C4-2B (cell line): ENCODE results near the gene PAOX.
"Not testable (repeated sequence)": the region's sequence is repeated elsewhere in the genome, so short reads cannot be mapped to it uniquely, and the experiment has no call there.

Source experiments
- H3K27ac ChIP-seq: fragments of 450-650 bp; 2 replicates; pipeline ENCODE4 v1.5.1; 2017
- ZFX ChIP-seq: fragments of 450-650 bp; IDR thresholded peaks from 2 replicates; pipeline ENCODE4 v1.6.1; 2017
- TF ChIP-seq, protein P1 (sequence below): fragments of 450-650 bp; conservative IDR thresholded peaks from 2 replicates; pipeline ENCODE4 v1.5.1; 2017; ENCODE audit warnings: mild to moderate bottlenecking

The PAOX gene

GRCh38 chr10:133366751-133367150 lies 12.3 kb upstream of the PAOX start:
- H3K27ac ChIP-seq = peak overlapping the region; percentile 84
- TF ChIP-seq ZFX = no peak
- TF ChIP-seq, protein P1, sequence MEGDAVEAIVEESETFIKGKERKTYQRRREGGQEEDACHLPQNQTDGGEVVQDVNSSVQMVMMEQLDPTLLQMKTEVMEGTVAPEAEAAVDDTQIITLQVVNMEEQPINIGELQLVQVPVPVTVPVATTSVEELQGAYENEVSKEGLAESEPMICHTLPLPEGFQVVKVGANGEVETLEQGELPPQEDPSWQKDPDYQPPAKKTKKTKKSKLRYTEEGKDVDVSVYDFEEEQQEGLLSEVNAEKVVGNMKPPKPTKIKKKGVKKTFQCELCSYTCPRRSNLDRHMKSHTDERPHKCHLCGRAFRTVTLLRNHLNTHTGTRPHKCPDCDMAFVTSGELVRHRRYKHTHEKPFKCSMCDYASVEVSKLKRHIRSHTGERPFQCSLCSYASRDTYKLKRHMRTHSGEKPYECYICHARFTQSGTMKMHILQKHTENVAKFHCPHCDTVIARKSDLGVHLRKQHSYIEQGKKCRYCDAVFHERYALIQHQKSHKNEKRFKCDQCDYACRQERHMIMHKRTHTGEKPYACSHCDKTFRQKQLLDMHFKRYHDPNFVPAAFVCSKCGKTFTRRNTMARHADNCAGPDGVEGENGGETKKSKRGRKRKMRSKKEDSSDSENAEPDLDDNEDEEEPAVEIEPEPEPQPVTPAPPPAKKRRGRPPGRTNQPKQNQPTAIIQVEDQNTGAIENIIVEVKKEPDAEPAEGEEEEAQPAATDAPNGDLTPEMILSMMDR = no peak

GRCh38 chr10:133367461-133367860 lies 11.6 kb upstream of the PAOX start:
- not testable (repeated sequence) for H3K27ac ChIP-seq

DNA sequence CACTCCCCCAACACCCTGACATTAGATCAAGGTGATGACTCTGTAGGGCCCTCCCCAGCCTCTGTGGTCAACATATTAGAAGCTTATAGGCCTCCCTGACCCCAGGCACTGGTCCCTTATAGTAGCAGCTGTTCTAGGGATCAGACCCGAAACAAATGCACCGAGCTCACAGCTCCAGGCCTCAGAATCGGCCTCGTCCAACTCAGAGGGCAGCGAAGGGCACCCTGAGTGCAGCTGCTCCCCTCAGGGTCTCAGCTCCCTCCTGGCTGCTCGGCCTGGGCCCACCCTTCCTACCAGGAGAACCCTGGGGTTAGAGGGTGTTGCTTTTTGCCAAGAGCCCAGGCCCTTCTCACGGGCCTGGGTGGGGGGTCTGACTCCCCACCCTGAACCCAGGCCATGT lies 10.9 kb upstream of the PAOX start:
- no peak overlapping the region for H3K27ac ChIP-seq
- no peak for TF ChIP-seq ZFX

- H3K27ac ChIP-seq = no peak overlapping the region
- no peak for TF ChIP-seq ZFX
- TF ChIP-seq, protein P1 = no peak
Measured at GRCh38 chr10:133370030-133370786, 8.9 kb upstream of the PAOX start.

DNA sequence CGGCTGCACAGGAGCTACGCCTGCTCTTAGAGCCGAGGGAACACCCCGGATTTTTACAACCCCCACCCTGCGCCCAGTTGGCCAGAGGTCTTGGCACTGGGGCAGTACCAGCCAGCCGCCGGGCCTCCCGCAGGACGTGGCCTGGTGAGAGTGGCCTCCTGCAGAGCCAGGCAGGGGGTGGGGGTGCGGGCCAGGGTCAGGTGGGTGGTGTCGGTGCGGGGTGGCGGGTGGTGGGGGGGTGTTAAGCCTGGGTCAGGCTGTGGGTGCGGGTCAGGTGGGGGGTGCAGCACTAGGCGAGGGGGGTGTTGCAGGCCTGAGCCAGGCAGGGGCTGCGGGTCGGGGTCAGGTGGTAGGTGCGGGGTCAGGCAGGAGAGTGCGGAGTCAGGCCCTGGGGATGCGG lies 6.6 kb upstream of the PAOX start:
- peak overlapping the region; percentile 80 for H3K27ac ChIP-seq
- TF ChIP-seq, protein P1 = no peak
- TF ChIP-seq ZFX = no peak

GRCh38 chr10:133373174-133374090 lies 5.6 kb upstream of the PAOX start, which contains the start of gene ECHS1:
ECHS1 (minus strand) TSS chr10:133373354; CDS start chr10:133373333, 21 bp downstream.
- peak within 1 kb of the TSS; percentile 80 for H3K27ac ChIP-seq
- TF ChIP-seq ZFX = peak; percentile 72; the same call in 1 of the 2 replicates
- TF ChIP-seq, protein P1 = no peak

DNA sequence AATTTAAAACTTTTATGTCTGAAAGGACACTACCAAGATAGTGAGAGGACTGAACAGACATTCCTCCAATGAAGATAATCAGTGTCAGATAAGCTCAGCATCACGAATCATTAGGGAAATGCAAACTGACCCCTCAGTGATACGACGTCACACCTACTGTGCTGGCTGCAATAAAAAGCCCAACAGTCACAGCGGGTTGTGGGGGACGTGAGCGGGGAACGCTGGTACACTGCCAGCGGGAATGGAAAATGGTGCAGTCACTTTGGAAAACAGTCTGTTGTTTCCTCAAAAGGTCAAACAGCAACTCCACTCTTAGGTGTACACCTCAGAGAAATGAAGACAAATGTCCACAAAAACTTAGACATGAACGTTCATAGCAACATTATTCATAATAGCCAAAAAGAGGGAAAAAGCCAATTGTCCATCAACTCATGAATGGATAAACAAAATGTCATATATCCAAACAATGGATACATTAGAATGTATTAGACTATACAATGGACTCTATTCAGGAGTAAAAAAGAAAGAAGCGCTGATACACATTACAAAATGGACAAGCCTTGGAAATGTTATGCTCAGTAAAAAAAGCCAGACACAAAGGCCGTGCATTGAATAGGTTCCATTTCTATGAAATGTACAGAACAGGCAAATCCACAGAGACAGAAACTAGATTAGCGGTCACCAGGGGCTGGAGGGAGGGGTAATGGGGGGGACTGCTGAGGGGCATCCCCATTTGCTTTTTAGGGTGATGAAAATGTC lies 3.5 kb upstream of the PAOX start:
- peak overlapping the region; percentile 3; the same call in 1 of the 2 replicates for H3K27ac ChIP-seq
- TF ChIP-seq ZFX = no peak
- TF ChIP-seq, protein P1 = no peak

DNA sequence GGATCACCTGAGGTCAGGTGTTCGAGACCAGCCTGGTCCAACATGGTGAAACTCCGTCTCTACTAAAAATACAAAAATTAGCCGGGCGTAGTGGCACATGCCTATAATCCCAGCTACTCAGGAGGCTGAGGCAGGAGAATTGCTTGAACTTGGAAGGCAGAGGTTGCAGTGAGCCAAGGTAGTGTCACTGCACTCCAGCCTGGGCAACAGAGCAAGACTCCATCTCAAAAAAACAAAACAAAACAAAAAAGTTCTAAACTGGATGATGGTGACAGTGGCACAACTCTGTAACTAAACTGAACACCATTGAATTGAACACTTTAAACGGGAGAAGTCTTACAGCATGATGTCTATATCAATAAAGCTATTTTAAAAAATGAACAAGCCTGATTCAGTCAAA lies 2.9 kb upstream of the PAOX start:
- H3K27ac ChIP-seq = not testable (repeated sequence)
